Measurements from ENCODE around the gene STARD7.

STARD7 gene

DNA sequence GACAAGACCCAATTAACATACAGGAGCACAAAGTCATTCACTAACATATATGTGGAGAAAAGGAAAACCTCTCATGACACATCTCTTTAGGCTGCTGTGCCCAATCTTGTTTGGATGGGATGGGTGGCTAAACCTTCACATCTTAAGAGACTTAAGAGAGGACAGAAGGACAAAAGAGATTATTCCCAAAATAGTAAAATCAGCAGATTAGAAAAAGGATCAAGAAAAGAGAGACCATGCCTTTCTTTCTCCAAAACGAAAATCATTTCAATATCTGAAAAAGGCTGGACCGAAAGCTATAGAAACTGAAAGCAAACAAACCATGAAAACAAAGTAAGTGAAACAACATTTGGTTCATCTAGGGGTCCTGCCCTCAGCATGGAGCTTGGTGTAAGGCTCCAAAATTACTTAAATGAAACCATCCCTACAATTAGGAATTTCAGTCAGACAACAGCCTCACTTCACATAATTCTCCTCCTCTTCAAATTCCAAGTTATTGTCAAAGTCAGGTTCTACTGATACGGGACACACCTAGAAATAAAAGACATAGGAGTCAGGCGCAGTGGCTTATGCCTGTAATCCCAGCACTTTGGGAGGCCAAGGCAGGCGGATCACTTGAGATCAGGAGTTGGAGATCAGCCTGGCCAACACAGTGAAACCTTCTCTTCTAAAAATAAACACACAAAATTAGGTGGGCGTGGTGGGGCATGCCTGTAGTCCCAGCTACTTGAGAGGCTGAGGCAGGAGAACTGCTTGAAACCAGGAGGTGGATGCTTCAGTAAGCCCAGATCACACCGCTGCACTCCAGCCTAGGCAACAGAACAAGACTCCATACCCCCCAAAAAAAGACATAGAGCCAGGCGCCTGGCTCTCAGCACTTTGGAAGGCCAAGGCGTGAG lies 5.2 kb downstream of the STARD7 start:
- H3K27ac ChIP-seq = no peak overlapping the region

DNA sequence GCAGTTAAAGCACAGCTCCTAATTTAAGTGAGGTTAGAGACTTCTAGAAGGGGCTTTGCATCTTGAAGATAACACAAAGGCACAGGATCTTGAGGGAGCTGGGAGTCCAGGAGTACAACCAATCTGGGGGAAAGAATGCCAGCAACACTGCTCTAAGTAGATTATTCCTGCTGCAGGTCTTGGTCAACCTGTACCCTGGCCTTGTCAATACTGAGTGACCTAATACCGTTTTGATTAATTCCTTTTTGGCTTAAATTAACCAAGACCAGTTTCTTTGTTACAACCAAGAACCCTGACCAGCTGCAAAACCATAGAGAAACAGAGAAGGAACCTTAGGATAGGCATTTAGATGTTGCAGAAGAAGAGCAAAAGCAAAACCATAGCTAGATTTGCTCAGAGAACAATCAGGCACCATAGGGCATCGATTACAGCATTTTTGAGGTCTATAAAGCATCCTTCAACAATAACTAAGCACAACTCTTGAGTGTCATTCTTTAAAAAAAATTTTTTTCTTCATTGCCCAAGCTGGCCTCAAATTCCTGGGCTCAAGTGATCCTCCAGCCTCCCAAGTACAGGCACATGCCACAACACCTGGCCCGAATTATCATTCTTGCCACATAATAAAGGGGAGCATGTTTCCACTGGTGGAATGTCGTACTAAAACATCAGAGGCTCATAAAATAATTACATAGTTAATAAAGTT lies 6.3 kb downstream of the STARD7 start:
- no peak overlapping the region; the same call in 1 of the 2 replicates for H3K27ac ChIP-seq
- TF ChIP-seq, protein P1, sequence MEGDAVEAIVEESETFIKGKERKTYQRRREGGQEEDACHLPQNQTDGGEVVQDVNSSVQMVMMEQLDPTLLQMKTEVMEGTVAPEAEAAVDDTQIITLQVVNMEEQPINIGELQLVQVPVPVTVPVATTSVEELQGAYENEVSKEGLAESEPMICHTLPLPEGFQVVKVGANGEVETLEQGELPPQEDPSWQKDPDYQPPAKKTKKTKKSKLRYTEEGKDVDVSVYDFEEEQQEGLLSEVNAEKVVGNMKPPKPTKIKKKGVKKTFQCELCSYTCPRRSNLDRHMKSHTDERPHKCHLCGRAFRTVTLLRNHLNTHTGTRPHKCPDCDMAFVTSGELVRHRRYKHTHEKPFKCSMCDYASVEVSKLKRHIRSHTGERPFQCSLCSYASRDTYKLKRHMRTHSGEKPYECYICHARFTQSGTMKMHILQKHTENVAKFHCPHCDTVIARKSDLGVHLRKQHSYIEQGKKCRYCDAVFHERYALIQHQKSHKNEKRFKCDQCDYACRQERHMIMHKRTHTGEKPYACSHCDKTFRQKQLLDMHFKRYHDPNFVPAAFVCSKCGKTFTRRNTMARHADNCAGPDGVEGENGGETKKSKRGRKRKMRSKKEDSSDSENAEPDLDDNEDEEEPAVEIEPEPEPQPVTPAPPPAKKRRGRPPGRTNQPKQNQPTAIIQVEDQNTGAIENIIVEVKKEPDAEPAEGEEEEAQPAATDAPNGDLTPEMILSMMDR (conservative IDR thresholded peaks at IDR 0.05) = no peak

More for the DNA sequence above, 5.2 kb downstream of the STARD7 start:
- TF ChIP-seq, protein P1 (conservative IDR thresholded peaks at IDR 0.05) = no peak

- TF ChIP-seq, protein P1 (conservative IDR thresholded peaks at IDR 0.05) = no peak
- H3K27ac ChIP-seq = peak overlapping the region; percentile 42
Measured at GRCh38 chr2:96201338-96201737, 7.3 kb downstream of the STARD7 start.

DNA sequence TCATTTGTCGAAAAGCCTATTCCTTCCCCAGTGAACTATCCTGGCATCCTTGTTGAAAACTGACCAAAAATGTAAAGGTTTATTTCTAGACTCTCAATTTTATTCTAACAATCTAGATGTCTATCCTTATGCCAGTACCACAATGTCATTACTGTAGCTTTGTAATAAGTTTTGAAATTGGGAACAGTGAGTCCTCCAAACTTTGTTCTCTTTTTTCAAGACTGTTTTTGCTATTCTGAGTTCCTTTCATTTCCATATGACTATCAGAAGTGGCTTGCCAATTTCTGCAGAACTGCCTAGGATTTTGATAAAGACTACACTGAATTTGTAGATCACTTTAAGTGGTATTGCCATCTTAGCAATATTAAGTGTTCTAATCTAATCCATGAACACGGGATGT lies 9.7 kb downstream of the STARD7 start:
- TF ChIP-seq, protein P1 (conservative IDR thresholded peaks at IDR 0.05) = no peak
- no peak overlapping the region for H3K27ac ChIP-seq

DNA sequence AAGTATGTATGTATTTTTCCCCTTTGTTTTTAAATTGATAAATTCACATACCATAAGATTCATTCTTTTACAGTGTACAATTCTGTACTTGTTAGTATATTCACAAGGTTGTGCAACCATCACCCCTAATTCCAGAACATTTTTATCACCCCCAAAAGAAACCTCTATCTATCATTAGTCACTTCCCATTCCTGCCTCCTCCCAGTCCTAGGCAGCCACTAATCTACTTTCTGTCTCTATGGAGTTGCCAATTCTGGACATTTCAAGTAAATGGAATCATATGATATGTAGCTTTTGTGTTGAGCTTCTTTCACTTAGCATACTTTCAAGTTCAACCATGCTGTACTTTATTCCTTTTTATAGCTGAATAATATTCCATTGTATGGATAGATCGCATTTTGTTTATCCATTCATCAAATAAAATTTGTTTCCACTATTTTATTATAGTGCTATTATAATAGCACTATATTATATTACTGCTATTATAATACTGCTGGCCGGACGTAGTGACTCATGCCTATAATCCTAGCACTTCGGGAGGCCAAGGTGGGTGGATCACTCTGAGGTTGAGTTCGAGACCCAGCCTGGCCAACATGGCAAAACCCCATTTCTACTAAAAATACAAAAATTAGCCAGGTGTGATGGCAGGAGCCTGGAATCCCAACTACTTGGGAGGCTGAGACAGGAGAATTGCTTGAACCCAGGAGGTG lies 10.9 kb downstream of the STARD7 start:
- TF ChIP-seq, protein P1 (conservative IDR thresholded peaks at IDR 0.05) = no peak
- no peak overlapping the region for H3K27ac ChIP-seq

DNA sequence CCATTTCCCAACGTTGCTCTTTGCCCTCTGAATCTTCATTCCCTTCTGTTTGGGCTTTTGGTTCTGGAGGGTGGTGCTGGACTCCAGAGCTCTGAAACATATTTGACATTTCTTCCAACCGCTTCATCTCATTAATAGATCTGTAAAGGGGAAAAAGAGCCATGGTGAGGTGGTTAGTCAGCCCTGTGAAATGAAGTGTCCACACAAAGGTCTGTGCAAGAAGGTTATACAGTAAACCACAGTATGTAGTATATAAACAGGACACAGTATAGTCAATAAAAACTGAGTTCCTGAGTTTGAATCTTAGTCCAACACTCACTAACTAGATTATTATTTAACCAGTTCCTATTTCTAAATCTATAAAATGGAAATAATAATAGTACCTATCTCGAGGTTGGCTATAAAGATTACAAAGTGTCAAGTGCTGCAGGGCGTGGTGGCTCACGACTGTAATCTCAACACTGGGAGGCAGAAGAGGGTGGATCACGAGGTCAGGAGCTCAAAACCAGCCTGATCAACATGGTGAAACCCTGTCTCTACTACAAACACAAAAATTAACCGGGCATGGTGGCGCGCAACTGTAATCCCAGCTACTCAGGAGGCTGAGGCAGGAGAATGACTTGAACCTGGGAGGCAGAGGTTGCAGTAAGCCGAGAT lies 13.1 kb downstream of the STARD7 start:
- H3K27ac ChIP-seq = no peak overlapping the region
- TF ChIP-seq, protein P1 (conservative IDR thresholded peaks at IDR 0.05) = no peak
